Neural cell (in vitro differentiated cells): ENCODE data around the gene FAM43B. TPM values are rescaled to one million over a fixed set of nuclear protein-coding genes. Genes with fewer than 3 reads are reported as not detected.
A peak's percentile ranks its signal among the peaks of the same experiment; 100 is the strongest.

Experiments used
- H2AFZ ChIP-seq: fragments of 200-600, 300-800 bp; sonication (generic), shearing (Covaris generic); 2 replicates; pipeline ENCODE4 v1.6.0; 2014; ENCODE audit warnings: low read depth, mild to moderate bottlenecking, antibody characterized with exemption, low read length, moderate library complexity
- H3F3A ChIP-seq: fragments of 200-600 bp; shearing (Covaris generic); 2 replicates; pipeline ENCODE4 v1.6.1; 2016; ENCODE audit warnings: mild to moderate bottlenecking, moderate library complexity, mixed read lengths, antibody characterized with exemption, low read length; ENCODE audit not compliant: insufficient read depth, poor library complexity, severe bottlenecking
- H3K27ac ChIP-seq: fragments of 200-600, 300-800 bp; sonication (generic), shearing (Covaris generic); 2 replicates; pipeline ENCODE4 v1.5.1; 2014; ENCODE audit warnings: mild to moderate bottlenecking, low read length, moderate library complexity
- H3K27me3 ChIP-seq: fragments of 300-800, 200-600 bp; sonication (generic), shearing (Covaris generic); 2 replicates; pipeline ENCODE4 v1.6.0; 2014; ENCODE audit warnings: mild to moderate bottlenecking, low read depth, low read length, moderate library complexity; ENCODE audit not compliant: insufficient read depth
- H3K36me3 ChIP-seq: fragments of 300-800, 200-600 bp; sonication (generic), shearing (Covaris generic); 2 replicates; pipeline ENCODE4 v1.5.1; 2014; ENCODE audit warnings: mild to moderate bottlenecking, antibody characterized with exemption, low read length, moderate library complexity; ENCODE audit not compliant: insufficient read depth
- H3K4me2 ChIP-seq: fragments of 300-800, 200-600 bp; sonication (generic), shearing (Covaris generic); 2 replicates; pipeline ENCODE4 v1.6.0; 2014; ENCODE audit warnings: mild to moderate bottlenecking, low read length
- H3K4me3 ChIP-seq: fragments of 300-800, 200-600 bp; sonication (generic), shearing (Covaris generic); 2 replicates; pipeline ENCODE4 v1.5.1; 2014; ENCODE audit warnings: mild to moderate bottlenecking, low read length, moderate library complexity
- H3K79me2 ChIP-seq: fragments of 200-600 bp; shearing (Covaris generic); replicated peaks from 2 replicates; pipeline ENCODE4 v1.6.0; 2014; ENCODE audit warnings: mild to moderate bottlenecking, low read length, moderate library complexity; ENCODE audit not compliant: insufficient read depth
- H3K9ac ChIP-seq: fragments of 300-800, 200-600 bp; sonication (generic), shearing (Covaris generic); 2 replicates; pipeline ENCODE4 v1.6.1; 2016; ENCODE audit warnings: mild to moderate bottlenecking, low read length, mixed read lengths
- H3K9me2 ChIP-seq: fragments of 200-600 bp; shearing (Covaris generic); 2 replicates; pipeline ENCODE4 v1.6.1; 2016; ENCODE audit warnings: mild to moderate bottlenecking, low read length, mixed read lengths; ENCODE audit not compliant: insufficient read depth
- H3K9me3 ChIP-seq: fragments of 200-600, 300-800 bp; sonication (generic), shearing (Covaris generic); 2 replicates; pipeline ENCODE4 v1.6.1; 2016; ENCODE audit warnings: mild to moderate bottlenecking, mixed run types, low read length, moderate library complexity, mixed read lengths
- H4K20me1 ChIP-seq: fragments of 200-600 bp; shearing (Covaris generic); 2 replicates; pipeline ENCODE4 v1.6.1; 2016; ENCODE audit warnings: mild to moderate bottlenecking, mixed run types; ENCODE audit not compliant: insufficient read depth
- EP300 ChIP-seq: fragments of 450-650 bp; conservative IDR thresholded peaks from 2 replicates; pipeline ENCODE4 v1.6.1; 2014; ENCODE audit warnings: antibody characterized with exemption, mild to moderate bottlenecking, moderate library complexity; ENCODE audit not compliant: poor library complexity, severe bottlenecking
- EZH2 ChIP-seq: fragments of 200-600, 300-800 bp; shearing (Covaris generic), sonication (generic); IDR thresholded peaks from 2 replicates; pipeline ENCODE4 v1.6.1; 2014; ENCODE audit warnings: antibody characterized with exemption, low read length, borderline replicate concordance, mild to moderate bottlenecking; ENCODE audit not compliant: insufficient read depth, poor library complexity, severe bottlenecking
- MXI1 ChIP-seq: fragments of 450-650 bp; conservative IDR thresholded peaks from 2 replicates; pipeline ENCODE4 v1.6.1; 2014; ENCODE audit warnings: antibody characterized with exemption, mild to moderate bottlenecking; ENCODE audit not compliant: poor library complexity, severe bottlenecking
- POLR2AphosphoS5 ChIP-seq: IDR thresholded peaks from 2 replicates; pipeline ENCODE4 v1.6.1; 2012
- RAD21 ChIP-seq: fragments of 450-650 bp; conservative IDR thresholded peaks from 2 replicates; pipeline ENCODE4 v1.6.1; 2014; ENCODE audit warnings: antibody characterized with exemption, mild to moderate bottlenecking, moderate library complexity
- SMC3 ChIP-seq: fragments of 450-650 bp; conservative IDR thresholded peaks from 2 replicates; pipeline ENCODE4 v1.6.1; 2014; ENCODE audit warnings: antibody characterized with exemption, mild to moderate bottlenecking, moderate library complexity; ENCODE audit not compliant: poor library complexity
- TAF1 ChIP-seq: IDR thresholded peaks from 2 replicates; pipeline ENCODE4 v1.6.1; 2012; ENCODE audit warnings: low read depth
- polyA plus RNA-seq: library from polyadenylated mRNA; depleted of rRNA; stranded (reverse); fragments of >200 nt; gene quantifications from 2 replicates; pipeline ENCODE4 v1.2.3, GENCODE V29; 2014
- TF ChIP-seq, protein P1 (sequence below): fragments of 450-650 bp; IDR thresholded peaks from 2 replicates; pipeline ENCODE4 v1.5.1; 2014; ENCODE audit warnings: antibody characterized with exemption, mild to moderate bottlenecking, moderate library complexity; ENCODE audit not compliant: poor library complexity, severe bottlenecking
- TF ChIP-seq, protein P2 (sequence below): IDR thresholded peaks from 2 replicates; pipeline ENCODE4 v1.6.1; 2012; ENCODE audit warnings: borderline replicate concordance

The FAM43B gene
- polyA plus RNA-seq, 1 donor from 2014 or later: 1.3 TPM

DNA sequence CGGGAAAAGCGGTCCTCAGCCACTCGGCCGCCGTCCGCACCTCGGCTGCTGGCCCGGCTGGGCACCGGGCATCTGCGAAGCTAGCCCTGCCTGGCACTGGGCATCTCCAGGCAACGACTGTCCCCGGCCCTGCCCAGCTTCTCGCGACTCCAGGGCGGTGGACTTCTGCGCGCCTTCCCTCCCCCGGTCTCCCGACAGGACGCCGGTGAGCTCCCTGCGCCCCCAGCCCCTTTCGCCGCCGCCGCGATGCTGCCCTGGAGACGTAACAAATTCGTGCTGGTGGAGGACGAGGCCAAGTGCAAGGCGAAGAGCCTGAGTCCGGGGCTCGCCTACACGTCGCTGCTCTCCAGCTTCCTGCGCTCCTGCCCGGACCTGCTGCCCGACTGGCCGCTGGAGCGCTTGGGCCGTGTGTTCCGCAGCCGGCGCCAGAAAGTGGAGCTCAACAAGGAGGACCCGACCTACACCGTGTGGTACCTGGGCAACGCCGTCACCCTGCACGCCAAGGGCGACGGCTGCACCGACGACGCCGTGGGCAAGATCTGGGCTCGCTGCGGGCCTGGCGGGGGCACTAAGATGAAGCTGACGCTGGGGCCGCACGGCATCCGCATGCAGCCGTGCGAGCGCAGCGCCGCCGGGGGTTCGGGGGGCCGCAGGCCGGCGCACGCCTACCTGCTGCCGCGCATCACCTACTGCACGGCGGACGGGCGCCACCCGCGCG is 514 bp downstream of the FAM43B start:
- TF ChIP-seq POLR2AphosphoS5 (peak; percentile 21), EP300 (no peak)
- no peak overlapping the region for H3K27ac ChIP-seq

DNA sequence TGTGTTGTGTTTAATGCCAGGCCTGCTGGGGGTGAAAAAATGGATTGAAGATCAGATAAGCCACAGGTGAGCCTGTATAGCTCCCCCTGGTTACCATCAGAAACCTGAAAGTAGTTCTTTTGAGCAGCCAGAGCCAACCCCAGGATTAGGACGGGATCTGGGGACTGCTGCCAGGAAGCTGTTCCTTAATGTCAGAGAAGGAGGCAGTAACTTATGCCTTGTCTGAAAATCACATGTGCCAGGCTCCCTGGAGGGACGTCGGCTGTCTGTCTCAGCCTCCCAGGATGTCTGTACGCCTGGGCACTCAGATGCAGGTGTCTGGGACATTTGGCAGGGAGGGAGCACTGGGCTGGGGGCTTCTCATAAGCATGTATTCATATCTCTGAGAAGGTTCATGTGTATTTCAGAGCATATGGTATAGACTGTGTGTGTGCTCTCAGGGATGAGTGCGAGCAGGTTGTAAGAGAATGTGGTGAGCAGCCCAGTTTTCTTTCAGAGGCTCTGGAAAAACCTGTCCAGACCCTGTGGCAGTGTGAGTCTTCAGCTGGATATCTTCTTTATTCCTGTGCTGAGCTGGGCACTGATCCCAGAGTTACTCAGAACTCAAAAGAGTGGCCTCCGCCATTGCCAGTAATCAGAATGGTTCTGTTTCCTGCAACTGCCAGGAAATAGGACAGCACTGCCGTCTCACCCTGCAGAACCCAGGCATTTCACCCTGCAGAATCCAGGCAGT is 2.8 kb downstream of the FAM43B start:
- no peak overlapping the region for H3K4me2 ChIP-seq
- TF ChIP-seq EP300: no peak
- H3F3A ChIP-seq: no peaks in the 10 kb centered on the region
- H3K79me2 ChIP-seq: no peaks in the 10 kb centered on the region
- H3K4me3 ChIP-seq: peak overlapping the region; percentile 71
- no peaks in the 10 kb centered on the region for H3K36me3 ChIP-seq
- H3K9me3 ChIP-seq: no peaks in the 10 kb centered on the region
- H2AFZ ChIP-seq: no peak overlapping the region
- no peaks in the 10 kb centered on the region for H4K20me1 ChIP-seq
- H3K9ac ChIP-seq: no peak overlapping the region
- H3K27ac ChIP-seq: no peak overlapping the region
- peaks cover 37% of the 10 kb centered on the region for H3K27me3 ChIP-seq
- H3K9me2 ChIP-seq: no peaks in the 10 kb centered on the region

More for the DNA sequence above, 514 bp downstream of the FAM43B start:
- peak overlapping the region; percentile 33 for H2AFZ ChIP-seq
- H3K4me2 ChIP-seq: no peak overlapping the region
- no peaks in the 10 kb centered on the region for H3K9me2 ChIP-seq
- H3K36me3 ChIP-seq: no peaks in the 10 kb centered on the region
- peaks cover 37% of the 10 kb centered on the region for H3K27me3 ChIP-seq
- H3F3A ChIP-seq: no peaks in the 10 kb centered on the region
- H3K9ac ChIP-seq: peak overlapping the region; percentile 64
- no peaks in the 10 kb centered on the region for H4K20me1 ChIP-seq
- no peaks in the 10 kb centered on the region for H3K9me3 ChIP-seq
- peak overlapping the region; percentile 71 for H3K4me3 ChIP-seq
- no peaks in the 10 kb centered on the region for H3K79me2 ChIP-seq

DNA sequence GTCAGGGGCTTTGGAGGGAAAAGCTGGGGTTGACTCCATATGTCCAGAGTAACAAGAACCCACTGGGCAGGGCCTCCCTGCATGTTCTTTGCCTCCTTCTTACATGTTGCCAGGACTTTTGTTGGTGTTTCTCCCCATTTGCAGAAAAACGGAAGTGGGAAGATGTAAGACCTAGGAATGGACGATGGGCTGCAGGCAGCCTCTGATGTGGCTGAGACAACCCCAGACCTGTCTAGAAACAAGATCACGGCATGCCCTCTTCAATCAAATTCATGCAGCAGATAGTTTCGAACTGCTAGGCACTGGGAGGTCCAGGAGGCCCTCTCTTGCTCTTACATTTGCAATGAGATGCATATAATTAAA is 3.4 kb downstream of the FAM43B start:
- Histone ChIP-seq H3K36me3 (no peaks in the 10 kb centered on the region), H2AFZ (no peak overlapping the region), H3K79me2 (no peaks in the 10 kb centered on the region), H3K4me2 (no peak overlapping the region), H3K9me3 (no peaks in the 10 kb centered on the region), H3K27me3 (peaks cover 37% of the 10 kb centered on the region), H3K9me2 (no peaks in the 10 kb centered on the region), H3K4me3 (peak overlapping the region; percentile 71), H3K27ac (no peak overlapping the region), H4K20me1 (no peaks in the 10 kb centered on the region), H3K9ac (no peak overlapping the region), H3F3A (no peaks in the 10 kb centered on the region)
- no peak for TF ChIP-seq RAD21

DNA sequence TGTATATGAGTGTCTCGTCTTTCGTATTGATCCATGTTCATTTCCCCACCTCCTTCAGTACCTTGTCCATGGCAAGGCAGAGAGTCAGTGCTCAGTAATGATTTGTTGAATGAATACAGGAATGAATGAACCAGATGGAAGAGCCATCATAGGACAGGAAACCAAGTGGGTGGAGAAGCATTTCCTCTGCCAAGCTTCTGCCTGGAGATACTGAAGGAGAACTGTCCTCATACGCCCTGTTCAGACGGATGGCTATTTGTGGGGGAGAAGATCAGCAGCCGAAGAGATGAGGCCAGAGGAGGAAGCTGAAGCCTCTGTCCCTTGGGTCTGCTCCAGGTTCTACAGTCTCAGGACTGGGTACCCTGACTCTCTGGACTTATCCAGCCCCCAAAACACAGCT is 5.8 kb downstream of the FAM43B start:
- Histone ChIP-seq H4K20me1 (no peaks in the 10 kb centered on the region), H3K4me2 (no peak overlapping the region), H3K4me3 (no peak overlapping the region), H3F3A (no peaks in the 10 kb centered on the region), H3K9me3 (no peaks in the 10 kb centered on the region), H3K79me2 (no peaks in the 10 kb centered on the region), H3K27me3 (peaks cover 16% of the 10 kb centered on the region), H2AFZ (no peak overlapping the region), H3K36me3 (no peaks in the 10 kb centered on the region), H3K9ac (no peak overlapping the region), H3K27ac (no peak overlapping the region), H3K9me2 (no peaks in the 10 kb centered on the region)
- TF ChIP-seq, protein P1, sequence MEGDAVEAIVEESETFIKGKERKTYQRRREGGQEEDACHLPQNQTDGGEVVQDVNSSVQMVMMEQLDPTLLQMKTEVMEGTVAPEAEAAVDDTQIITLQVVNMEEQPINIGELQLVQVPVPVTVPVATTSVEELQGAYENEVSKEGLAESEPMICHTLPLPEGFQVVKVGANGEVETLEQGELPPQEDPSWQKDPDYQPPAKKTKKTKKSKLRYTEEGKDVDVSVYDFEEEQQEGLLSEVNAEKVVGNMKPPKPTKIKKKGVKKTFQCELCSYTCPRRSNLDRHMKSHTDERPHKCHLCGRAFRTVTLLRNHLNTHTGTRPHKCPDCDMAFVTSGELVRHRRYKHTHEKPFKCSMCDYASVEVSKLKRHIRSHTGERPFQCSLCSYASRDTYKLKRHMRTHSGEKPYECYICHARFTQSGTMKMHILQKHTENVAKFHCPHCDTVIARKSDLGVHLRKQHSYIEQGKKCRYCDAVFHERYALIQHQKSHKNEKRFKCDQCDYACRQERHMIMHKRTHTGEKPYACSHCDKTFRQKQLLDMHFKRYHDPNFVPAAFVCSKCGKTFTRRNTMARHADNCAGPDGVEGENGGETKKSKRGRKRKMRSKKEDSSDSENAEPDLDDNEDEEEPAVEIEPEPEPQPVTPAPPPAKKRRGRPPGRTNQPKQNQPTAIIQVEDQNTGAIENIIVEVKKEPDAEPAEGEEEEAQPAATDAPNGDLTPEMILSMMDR: no peak
- no peak for TF ChIP-seq EP300
- TF ChIP-seq MXI1: no peak
- no peak for TF ChIP-seq TAF1
- no peak for TF ChIP-seq SMC3
- TF ChIP-seq RAD21: no peak
- TF ChIP-seq, protein P2, sequence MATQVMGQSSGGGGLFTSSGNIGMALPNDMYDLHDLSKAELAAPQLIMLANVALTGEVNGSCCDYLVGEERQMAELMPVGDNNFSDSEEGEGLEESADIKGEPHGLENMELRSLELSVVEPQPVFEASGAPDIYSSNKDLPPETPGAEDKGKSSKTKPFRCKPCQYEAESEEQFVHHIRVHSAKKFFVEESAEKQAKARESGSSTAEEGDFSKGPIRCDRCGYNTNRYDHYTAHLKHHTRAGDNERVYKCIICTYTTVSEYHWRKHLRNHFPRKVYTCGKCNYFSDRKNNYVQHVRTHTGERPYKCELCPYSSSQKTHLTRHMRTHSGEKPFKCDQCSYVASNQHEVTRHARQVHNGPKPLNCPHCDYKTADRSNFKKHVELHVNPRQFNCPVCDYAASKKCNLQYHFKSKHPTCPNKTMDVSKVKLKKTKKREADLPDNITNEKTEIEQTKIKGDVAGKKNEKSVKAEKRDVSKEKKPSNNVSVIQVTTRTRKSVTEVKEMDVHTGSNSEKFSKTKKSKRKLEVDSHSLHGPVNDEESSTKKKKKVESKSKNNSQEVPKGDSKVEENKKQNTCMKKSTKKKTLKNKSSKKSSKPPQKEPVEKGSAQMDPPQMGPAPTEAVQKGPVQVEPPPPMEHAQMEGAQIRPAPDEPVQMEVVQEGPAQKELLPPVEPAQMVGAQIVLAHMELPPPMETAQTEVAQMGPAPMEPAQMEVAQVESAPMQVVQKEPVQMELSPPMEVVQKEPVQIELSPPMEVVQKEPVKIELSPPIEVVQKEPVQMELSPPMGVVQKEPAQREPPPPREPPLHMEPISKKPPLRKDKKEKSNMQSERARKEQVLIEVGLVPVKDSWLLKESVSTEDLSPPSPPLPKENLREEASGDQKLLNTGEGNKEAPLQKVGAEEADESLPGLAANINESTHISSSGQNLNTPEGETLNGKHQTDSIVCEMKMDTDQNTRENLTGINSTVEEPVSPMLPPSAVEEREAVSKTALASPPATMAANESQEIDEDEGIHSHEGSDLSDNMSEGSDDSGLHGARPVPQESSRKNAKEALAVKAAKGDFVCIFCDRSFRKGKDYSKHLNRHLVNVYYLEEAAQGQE: no peak
- no peak for TF ChIP-seq EZH2
- no peak for TF ChIP-seq POLR2AphosphoS5
